Measurements from ENCODE around the gene DENND11. TPM values are rescaled to one million over a fixed set of nuclear protein-coding genes. Genes with fewer than 3 reads are reported as not detected.
A peak's percentile ranks its signal among the peaks of the same experiment; 100 is the strongest.

Gene DENND11
- total and polyA plus RNA-seq, 8 donors, result 5.8 to 80.2 (median 13.9) TPM

- no peaks in the 10 kb centered on the region for H3K4me1 ChIP-seq
- H3K27me3 ChIP-seq, result no peaks in the 10 kb centered on the region
- 83 to 92% (median 89%) methylated on average over 5 of the region's 5 CpGs for WGBS, 5 donors
- intact Hi-C loops (cut with DNase I; ENCODE audit: low total_unique reads), result no loop called here
- peaks cover 0 to 4% (median 0%) of the 10 kb centered on the region in 4 donors for H3K36me3 ChIP-seq
- no peaks in the 10 kb centered on the region for H3K9me3 ChIP-seq
- no peak overlapping the region for H3K4me3 ChIP-seq
- no peak for DNase-seq
- H3K27ac ChIP-seq, result no peak overlapping the region
- TF ChIP-seq POLR2A (IDR thresholded peaks at IDR 0.05), result no peak
- TF ChIP-seq, protein P1, sequence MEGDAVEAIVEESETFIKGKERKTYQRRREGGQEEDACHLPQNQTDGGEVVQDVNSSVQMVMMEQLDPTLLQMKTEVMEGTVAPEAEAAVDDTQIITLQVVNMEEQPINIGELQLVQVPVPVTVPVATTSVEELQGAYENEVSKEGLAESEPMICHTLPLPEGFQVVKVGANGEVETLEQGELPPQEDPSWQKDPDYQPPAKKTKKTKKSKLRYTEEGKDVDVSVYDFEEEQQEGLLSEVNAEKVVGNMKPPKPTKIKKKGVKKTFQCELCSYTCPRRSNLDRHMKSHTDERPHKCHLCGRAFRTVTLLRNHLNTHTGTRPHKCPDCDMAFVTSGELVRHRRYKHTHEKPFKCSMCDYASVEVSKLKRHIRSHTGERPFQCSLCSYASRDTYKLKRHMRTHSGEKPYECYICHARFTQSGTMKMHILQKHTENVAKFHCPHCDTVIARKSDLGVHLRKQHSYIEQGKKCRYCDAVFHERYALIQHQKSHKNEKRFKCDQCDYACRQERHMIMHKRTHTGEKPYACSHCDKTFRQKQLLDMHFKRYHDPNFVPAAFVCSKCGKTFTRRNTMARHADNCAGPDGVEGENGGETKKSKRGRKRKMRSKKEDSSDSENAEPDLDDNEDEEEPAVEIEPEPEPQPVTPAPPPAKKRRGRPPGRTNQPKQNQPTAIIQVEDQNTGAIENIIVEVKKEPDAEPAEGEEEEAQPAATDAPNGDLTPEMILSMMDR (IDR thresholded peaks at IDR 0.05), result no peak
- TF ChIP-seq EP300 (IDR thresholded peaks at IDR 0.05), result no peak
- no peak for TF ChIP-seq POLR2AphosphoS5 (IDR thresholded peaks at IDR 0.05)
These were observed 10.8 kb upstream of the DENND11 start for GRCh38 chr7:141712603-141713255.

GRCh38 chr7:141710301-141710700, 8.3 kb upstream of the DENND11 start:
- no peak for TF ChIP-seq EP300 (IDR thresholded peaks at IDR 0.05)
- TF ChIP-seq, protein P1 (IDR thresholded peaks at IDR 0.05), result no peak
- TF ChIP-seq POLR2AphosphoS5 (IDR thresholded peaks at IDR 0.05), result no peak
- no peak for TF ChIP-seq POLR2A (IDR thresholded peaks at IDR 0.05)
- Histone ChIP-seq H3K4me1 (no peaks in the 10 kb centered on the region), H3K27ac (no peak overlapping the region), H3K36me3 (peaks cover 0 to 4% (median 0%) of the 10 kb centered on the region in 4 donors), H3K9me3 (no peaks in the 10 kb centered on the region), H3K27me3 (no peaks in the 10 kb centered on the region), H3K4me3 (no peak overlapping the region)
- DNase-seq, result no peak
- intact Hi-C loops (cut with DNase I; ENCODE audit: low total_unique reads), result no loop called here
- WGBS, 5 donors, result 22 to 48% (median 35%) methylated on average over 1 of the region's 1 CpG

GRCh38 chr7:141709749-141710148, 7.8 kb upstream of the DENND11 start:
- Histone ChIP-seq H3K36me3 (peaks cover 0 to 4% (median 0%) of the 10 kb centered on the region in 4 donors), H3K4me1 (no peaks in the 10 kb centered on the region), H3K27ac (peak overlapping the region in 1 of 5 donors; percentile 36), H3K4me3 (no peak overlapping the region), H3K9me3 (no peaks in the 10 kb centered on the region), H3K27me3 (no peaks in the 10 kb centered on the region)
- no peak for DNase-seq
- TF ChIP-seq, protein P1 (IDR thresholded peaks at IDR 0.05), result no peak
- TF ChIP-seq POLR2A (IDR thresholded peaks at IDR 0.05) (no peak), EP300 (IDR thresholded peaks at IDR 0.05) (no peak), POLR2AphosphoS5 (IDR thresholded peaks at IDR 0.05) (no peak)
- WGBS, 5 donors, result 71 to 82% (median 76%) methylated on average over 4 of the region's 4 CpGs
- intact Hi-C loops (cut with DNase I; ENCODE audit: low total_unique reads), result no loop called here

- WGBS, 5 donors, result 42 to 71% (median 66%) methylated on average over 2 of the region's 2 CpGs
- peaks cover 0 to 3% (median 0%) of the 10 kb centered on the region in 4 donors for H3K4me1 ChIP-seq
- TF ChIP-seq, protein P1 (IDR thresholded peaks at IDR 0.05), result no peak
- TF ChIP-seq EP300 (IDR thresholded peaks at IDR 0.05), result no peak
- TF ChIP-seq POLR2A (IDR thresholded peaks at IDR 0.05), result no peak
- TF ChIP-seq POLR2AphosphoS5 (IDR thresholded peaks at IDR 0.05), result no peak
- no peaks in the 10 kb centered on the region for H3K9me3 ChIP-seq
- no peaks in the 10 kb centered on the region for H3K27me3 ChIP-seq
- intact Hi-C loops (cut with DNase I; ENCODE audit: low total_unique reads), result no loop called here
- no peak for DNase-seq
- no peak overlapping the region for H3K4me3 ChIP-seq
- peak overlapping the region in 1 of 5 donors; percentile 36 for H3K27ac ChIP-seq
- peaks cover 0 to 4% (median 0%) of the 10 kb centered on the region in 4 donors for H3K36me3 ChIP-seq
These were observed 7.4 kb upstream of the DENND11 start for GRCh38 chr7:141709318-141709717.

Data from stomach (tissue), 9 donors.